ENCODE results near the gene UBR3. TPM values are rescaled to one million over a fixed set of nuclear protein-coding genes. Genes with fewer than 3 reads are reported as not detected.
"Not testable (repeated sequence)": the region's sequence is repeated elsewhere in the genome, so short reads cannot be mapped to it uniquely, and the experiment has no call there.

The UBR3 gene
- total RNA-seq, 4 donors from 2014 or later: 101 to 192 (median 114) TPM

GRCh38 chr2:169865492-169865891 is 38.2 kb downstream of the UBR3 start:
- H3K27ac ChIP-seq: no peak overlapping the region
- 88 to 94% methylated on average over 2 of the region's 2 CpGs for WGBS, 2 donors
- intact Hi-C loops (cut with DNase I): no loop called here
- H3K36me3 ChIP-seq: no peaks in the 10 kb centered on the region
- H3K4me3 ChIP-seq (replicated peaks in 1 of 3): no peak overlapping the region
- peaks cover 7 to 21% of the 10 kb centered on the region in 2 donors for H3K4me1 ChIP-seq
- DNase-seq: no peak
- TF ChIP-seq CTCF (IDR thresholded peaks at IDR 0.05): no peak
- no peak for TF ChIP-seq POLR2A (IDR thresholded peaks at IDR 0.05)
- no peaks in the 10 kb centered on the region for H3K27me3 ChIP-seq
- H3K9me3 ChIP-seq: no peaks in the 10 kb centered on the region

GRCh38 chr2:169866230-169866629 is 39.0 kb downstream of the UBR3 start:
- H3K9me3 ChIP-seq; H3K4me3 ChIP-seq (replicated peaks in 1 of 3); intact Hi-C loops (cut with DNase I); H3K36me3 ChIP-seq; H3K27ac ChIP-seq; DNase-seq; H3K27me3 ChIP-seq: not testable (repeated sequence)
- 93 to 97% methylated on average over 6 of the region's 6 CpGs for WGBS, 2 donors
- peaks cover 7 to 21% of the 10 kb centered on the region in 2 donors for H3K4me1 ChIP-seq

- no peaks in the 10 kb centered on the region for H3K9me3 ChIP-seq
- TF ChIP-seq POLR2A (IDR thresholded peaks at IDR 0.05) (no peak), CTCF (IDR thresholded peaks at IDR 0.05) (no peak)
- intact Hi-C loops (cut with DNase I): no loop called here
- H3K4me3 ChIP-seq (replicated peaks in 1 of 3): no peak overlapping the region
- H3K36me3 ChIP-seq: no peaks in the 10 kb centered on the region
- DNase-seq: no peak
- H3K27ac ChIP-seq: no peak overlapping the region
- 89 to 91% methylated on average over 3 of the region's 3 CpGs for WGBS, 2 donors
- peaks cover 7 to 21% of the 10 kb centered on the region in 2 donors for H3K4me1 ChIP-seq
- no peaks in the 10 kb centered on the region for H3K27me3 ChIP-seq
Measured at GRCh38 chr2:169867579-169867978, 40.3 kb downstream of the UBR3 start.

DNA sequence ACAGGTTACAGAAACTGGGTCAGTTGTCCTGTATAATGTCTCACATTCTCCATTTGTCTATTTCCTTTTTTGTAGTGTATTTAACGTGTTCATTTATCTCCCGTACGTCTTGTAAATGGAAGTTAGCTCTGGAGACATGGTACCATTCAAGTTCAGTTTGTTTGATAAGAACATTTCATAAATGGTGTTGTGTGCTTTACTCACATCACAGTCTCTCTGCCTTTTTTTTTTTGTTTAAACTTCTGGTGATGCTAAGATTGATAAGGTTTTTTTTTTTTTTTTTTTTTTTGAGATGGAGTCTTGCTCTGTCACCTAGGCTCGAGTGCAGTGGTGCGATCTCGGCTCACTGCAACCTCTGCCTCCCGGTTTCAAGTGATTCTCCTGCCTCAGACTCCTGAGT is 41.7 kb downstream of the UBR3 start:
- intact Hi-C loops (cut with DNase I): no loop called here
- WGBS, 2 donors: 92 to 95% methylated on average over 7 of the region's 7 CpGs

DNA sequence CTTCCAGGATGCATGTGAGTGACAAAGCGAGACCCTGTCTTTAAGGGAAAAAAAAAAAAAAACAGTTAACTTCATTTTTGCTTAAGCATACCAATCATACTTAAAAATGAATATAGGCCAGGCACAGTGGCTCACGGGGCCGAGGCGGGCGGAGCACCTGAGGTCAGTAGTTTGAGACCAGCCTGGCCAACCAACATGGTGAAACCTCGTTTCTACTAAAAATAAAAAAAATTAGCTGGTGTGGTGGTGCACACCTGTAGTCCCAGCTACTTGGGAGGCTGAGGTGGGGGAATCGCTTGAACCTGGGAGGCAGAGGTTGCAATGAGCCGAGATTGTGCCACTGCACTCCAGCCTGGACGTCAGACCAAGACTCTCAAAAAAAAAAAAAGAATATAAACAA is 44.1 kb downstream of the UBR3 start:
- 95 to 97% methylated on average over 9 of the region's 9 CpGs for WGBS, 2 donors
- H3K27ac ChIP-seq; H3K9me3 ChIP-seq; DNase-seq; intact Hi-C loops (cut with DNase I); H3K4me3 ChIP-seq (replicated peaks in 1 of 3); H3K27me3 ChIP-seq; H3K36me3 ChIP-seq: not testable (repeated sequence)
- H3K4me1 ChIP-seq: peaks cover 0 to 14% of the 10 kb centered on the region in 2 donors

More for the DNA sequence above, 41.7 kb downstream of the UBR3 start:
- DNase-seq: no peak
- Histone ChIP-seq H3K9me3 (no peaks in the 10 kb centered on the region), H3K4me1 (peaks cover 0 to 15% of the 10 kb centered on the region in 2 donors), H3K27ac (no peak overlapping the region), H3K36me3 (no peaks in the 10 kb centered on the region), H3K4me3 (replicated peaks in 1 of 3) (no peak overlapping the region), H3K27me3 (no peaks in the 10 kb centered on the region)
- no peak for TF ChIP-seq CTCF (IDR thresholded peaks at IDR 0.05)
- TF ChIP-seq POLR2A (IDR thresholded peaks at IDR 0.05): no peak

DNA sequence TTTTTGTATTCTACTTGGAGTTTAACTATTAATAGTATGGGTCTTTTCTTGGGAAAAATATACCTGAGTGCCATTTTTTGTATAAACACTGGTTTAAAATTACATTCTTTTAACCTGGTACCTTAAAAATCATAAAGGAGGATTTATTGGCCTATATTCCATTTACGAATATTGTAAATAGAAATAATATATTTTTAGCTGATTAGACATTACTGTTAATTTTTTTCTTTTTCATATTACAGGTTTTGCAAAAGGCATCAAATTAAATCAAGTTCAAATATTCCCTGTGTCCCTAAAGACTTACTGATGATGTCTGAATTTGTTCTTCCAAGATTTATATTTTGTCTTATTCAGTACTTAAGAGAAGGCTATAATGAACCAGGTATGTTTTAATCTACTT is 44.7 kb downstream of the UBR3 start:
- intact Hi-C loops (cut with DNase I): no loop called here
- 93 to 97% methylated on average over 1 of the region's 1 CpG for WGBS, 2 donors
- H3K27ac ChIP-seq: no peak overlapping the region
- no peak overlapping the region for H3K4me3 ChIP-seq (replicated peaks in 1 of 3)
- no peak for DNase-seq
- peaks cover 0 to 6% of the 10 kb centered on the region in 2 donors for H3K36me3 ChIP-seq
- H3K4me1 ChIP-seq: peaks cover 0 to 10% of the 10 kb centered on the region in 2 donors
- TF ChIP-seq POLR2A (IDR thresholded peaks at IDR 0.05) (no peak), CTCF (IDR thresholded peaks at IDR 0.05) (no peak)
- H3K9me3 ChIP-seq: no peaks in the 10 kb centered on the region
- H3K27me3 ChIP-seq: no peaks in the 10 kb centered on the region
